SKM-1 (cell line): ENCODE data around the gene CDK17.
"Not testable (repeated sequence)": the region's sequence is repeated elsewhere in the genome, so short reads cannot be mapped to it uniquely, and the experiment has no call there.

Source experiments
- DNase-seq: peaks from one replicate; lab custom pipeline; 2025; ENCODE audit not compliant: unreplicated experiment; lab: John Stamatoyannopoulos, UW

CDK17 gene

GRCh38 chr12:96359328-96359727 lies 40.9 kb downstream of the CDK17 start:
- DNase-seq, result no peak

- DNase-seq, result no peak
Observed at GRCh38 chr12:96356831-96357230, 43.4 kb downstream of the CDK17 start.

- DNase-seq, result no peak
Observed at GRCh38 chr12:96354844-96355534, 45.2 kb downstream of the CDK17 start.

- no peak for DNase-seq
Observed at GRCh38 chr12:96354326-96354725, 45.9 kb downstream of the CDK17 start.

GRCh38 chr12:96352161-96352835 lies 47.9 kb downstream of the CDK17 start:
- DNase-seq, result no peak

- peak; percentile 10 for DNase-seq
Observed at GRCh38 chr12:96350982-96351381, 49.3 kb downstream of the CDK17 start.

GRCh38 chr12:96347130-96347699 lies 53.0 kb downstream of the CDK17 start:
- no peak for DNase-seq

- DNase-seq, result not testable (repeated sequence)
Observed at GRCh38 chr12:96346716-96347115, 53.5 kb downstream of the CDK17 start.

- DNase-seq, result no peak
Observed at GRCh38 chr12:96344124-96344695, 56.0 kb downstream of the CDK17 start.

GRCh38 chr12:96343347-96343954 lies 56.8 kb downstream of the CDK17 start:
- DNase-seq, result no peak

GRCh38 chr12:96339666-96340065 lies 60.6 kb downstream of the CDK17 start:
- DNase-seq, result not testable (repeated sequence)

GRCh38 chr12:96338852-96339471 lies 61.3 kb downstream of the CDK17 start:
- no peak for DNase-seq

- no peak for DNase-seq
Observed at GRCh38 chr12:96337953-96338352, 62.3 kb downstream of the CDK17 start.

GRCh38 chr12:96336489-96336888 lies 63.8 kb downstream of the CDK17 start:
- no peak for DNase-seq

- no peak for DNase-seq
Observed at GRCh38 chr12:96335270-96335669, 65.0 kb downstream of the CDK17 start.

- no peak for DNase-seq
Observed at GRCh38 chr12:96334502-96334901, 65.7 kb downstream of the CDK17 start.

GRCh38 chr12:96329545-96329944 lies 70.7 kb downstream of the CDK17 start:
- DNase-seq, result no peak

- no peak for DNase-seq
Observed at GRCh38 chr12:96329018-96329417, 71.2 kb downstream of the CDK17 start.

GRCh38 chr12:96327889-96328288 lies 72.3 kb downstream of the CDK17 start:
- DNase-seq, result no peak

- no peak for DNase-seq
Observed at GRCh38 chr12:96327346-96327745, 72.9 kb downstream of the CDK17 start.

GRCh38 chr12:96326628-96327227 lies 73.5 kb downstream of the CDK17 start:
- no peak for DNase-seq
